Measurements from ENCODE around the gene S100A7A. TPM values are rescaled to one million over a fixed set of nuclear protein-coding genes. Genes with fewer than 3 reads are reported as not detected.

Gene S100A7A
- polyA plus RNA-seq, 1 of the 3 experiments (the other 2 are of a cell fraction): not detected

DNA sequence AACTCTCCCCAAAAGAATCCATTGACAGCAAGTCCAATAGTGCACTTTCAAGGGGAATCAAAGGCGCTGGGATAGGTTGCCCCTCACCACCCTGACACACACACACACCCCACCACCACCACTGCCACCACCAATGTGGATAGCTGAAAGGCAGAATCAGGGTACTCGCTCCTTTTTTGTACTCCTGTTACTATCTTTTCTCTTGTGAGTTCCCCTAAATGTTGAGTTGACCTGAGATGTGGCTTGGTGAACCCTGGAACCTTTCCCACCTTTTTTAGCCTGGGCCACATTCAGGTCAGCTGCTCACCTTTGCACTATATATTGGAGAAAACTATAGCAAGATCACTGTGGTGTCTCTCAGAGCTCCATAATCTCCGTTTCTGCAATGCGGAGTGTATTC lies 29.3 kb upstream of the S100A7A start:
- Histone ChIP-seq H3F3A (replicated peaks; ENCODE audit: insufficient read depth) (no peaks in the 10 kb centered on the region), H3K9ac (no peak overlapping the region), H2AFZ (ENCODE audit: low read depth) (no peak overlapping the region), H3K27me3 (ENCODE audit: insufficient read depth) (peaks cover 12% of the 10 kb centered on the region), H4K20me1 (ENCODE audit: insufficient read depth) (no peaks in the 10 kb centered on the region), H3K9me3 (no peaks in the 10 kb centered on the region), H3K27ac (ENCODE audit: low read depth in 2 of 2, low read length in 1 of 2) (no peak overlapping the region), H3K36me3 (replicated peaks in 1 of 2; ENCODE audit: control insufficient read depth in 1 of 2, insufficient read depth in 2 of 2, low read length in 1 of 2) (no peaks in the 10 kb centered on the region), H3K79me2 (ENCODE audit: insufficient read depth) (no peaks in the 10 kb centered on the region), H3K4me2 (no peak overlapping the region), H3K4me1 (ENCODE audit: control insufficient read depth in 1 of 2, insufficient read depth in 2 of 2, low read depth in 1 of 2, low read length in 1 of 2) (no peaks in the 10 kb centered on the region), H3K9me2 (no peaks in the 10 kb centered on the region), H3K4me3 (ENCODE audit: low read depth in 2 of 2, low read length in 1 of 2) (no peak overlapping the region)
- no peak for TF ChIP-seq MEF2A (IDR thresholded peaks at IDR 0.05; ENCODE audit: borderline replicate concordance, low read depth)
- no peak for TF ChIP-seq ELF1 (IDR thresholded peaks at IDR 0.05)
- TF ChIP-seq, protein P1, sequence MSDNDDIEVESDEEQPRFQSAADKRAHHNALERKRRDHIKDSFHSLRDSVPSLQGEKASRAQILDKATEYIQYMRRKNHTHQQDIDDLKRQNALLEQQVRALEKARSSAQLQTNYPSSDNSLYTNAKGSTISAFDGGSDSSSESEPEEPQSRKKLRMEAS (IDR thresholded peaks at IDR 0.05; ENCODE audit: low read depth): no peak
- TF ChIP-seq RFX5 (IDR thresholded peaks at IDR 0.05; ENCODE audit: low read length): no peak
- no peak for TF ChIP-seq FOXJ3 (CRISPR knock-in tag; IDR thresholded peaks at IDR 0.05)
- TF ChIP-seq, protein P2, sequence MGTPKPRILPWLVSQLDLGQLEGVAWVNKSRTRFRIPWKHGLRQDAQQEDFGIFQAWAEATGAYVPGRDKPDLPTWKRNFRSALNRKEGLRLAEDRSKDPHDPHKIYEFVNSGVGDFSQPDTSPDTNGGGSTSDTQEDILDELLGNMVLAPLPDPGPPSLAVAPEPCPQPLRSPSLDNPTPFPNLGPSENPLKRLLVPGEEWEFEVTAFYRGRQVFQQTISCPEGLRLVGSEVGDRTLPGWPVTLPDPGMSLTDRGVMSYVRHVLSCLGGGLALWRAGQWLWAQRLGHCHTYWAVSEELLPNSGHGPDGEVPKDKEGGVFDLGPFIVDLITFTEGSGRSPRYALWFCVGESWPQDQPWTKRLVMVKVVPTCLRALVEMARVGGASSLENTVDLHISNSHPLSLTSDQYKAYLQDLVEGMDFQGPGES (IDR thresholded peaks at IDR 0.05; ENCODE audit: low read depth, low read length): no peak
- TF ChIP-seq, protein P3, sequence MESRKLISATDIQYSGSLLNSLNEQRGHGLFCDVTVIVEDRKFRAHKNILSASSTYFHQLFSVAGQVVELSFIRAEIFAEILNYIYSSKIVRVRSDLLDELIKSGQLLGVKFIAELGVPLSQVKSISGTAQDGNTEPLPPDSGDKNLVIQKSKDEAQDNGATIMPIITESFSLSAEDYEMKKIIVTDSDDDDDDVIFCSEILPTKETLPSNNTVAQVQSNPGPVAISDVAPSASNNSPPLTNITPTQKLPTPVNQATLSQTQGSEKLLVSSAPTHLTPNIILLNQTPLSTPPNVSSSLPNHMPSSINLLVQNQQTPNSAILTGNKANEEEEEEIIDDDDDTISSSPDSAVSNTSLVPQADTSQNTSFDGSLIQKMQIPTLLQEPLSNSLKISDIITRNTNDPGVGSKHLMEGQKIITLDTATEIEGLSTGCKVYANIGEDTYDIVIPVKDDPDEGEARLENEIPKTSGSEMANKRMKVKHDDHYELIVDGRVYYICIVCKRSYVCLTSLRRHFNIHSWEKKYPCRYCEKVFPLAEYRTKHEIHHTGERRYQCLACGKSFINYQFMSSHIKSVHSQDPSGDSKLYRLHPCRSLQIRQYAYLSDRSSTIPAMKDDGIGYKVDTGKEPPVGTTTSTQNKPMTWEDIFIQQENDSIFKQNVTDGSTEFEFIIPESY (IDR thresholded peaks at IDR 0.05; ENCODE audit: borderline replicate concordance, low read depth): no peak
- TF ChIP-seq, protein P4, sequence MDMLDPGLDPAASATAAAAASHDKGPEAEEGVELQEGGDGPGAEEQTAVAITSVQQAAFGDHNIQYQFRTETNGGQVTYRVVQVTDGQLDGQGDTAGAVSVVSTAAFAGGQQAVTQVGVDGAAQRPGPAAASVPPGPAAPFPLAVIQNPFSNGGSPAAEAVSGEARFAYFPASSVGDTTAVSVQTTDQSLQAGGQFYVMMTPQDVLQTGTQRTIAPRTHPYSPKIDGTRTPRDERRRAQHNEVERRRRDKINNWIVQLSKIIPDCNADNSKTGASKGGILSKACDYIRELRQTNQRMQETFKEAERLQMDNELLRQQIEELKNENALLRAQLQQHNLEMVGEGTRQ (IDR thresholded peaks at IDR 0.05; ENCODE audit: borderline replicate concordance, low read depth, low read length): no peak
- no peak for TF ChIP-seq RAD21 (IDR thresholded peaks at IDR 0.05; ENCODE audit: low read length)
- no peak for TF ChIP-seq GATA2 (CRISPR knock-in tag; IDR thresholded peaks at IDR 0.05)
- TF ChIP-seq TAF1 (IDR thresholded peaks at IDR 0.05; ENCODE audit: borderline replicate concordance, low read depth, low read length): no peak
- no peak for TF ChIP-seq TEAD4 (IDR thresholded peaks at IDR 0.05; ENCODE audit: borderline replicate concordance, insufficient read depth)
- no peak for TF ChIP-seq GABPA (IDR thresholded peaks at IDR 0.05; ENCODE audit: low read depth)
- TF ChIP-seq NFIC (IDR thresholded peaks at IDR 0.05; ENCODE audit: borderline replicate concordance): no peak
- no peak for TF ChIP-seq NRF1 (IDR thresholded peaks at IDR 0.05; ENCODE audit: low read depth, low read length)
- TF ChIP-seq TCF12 (IDR thresholded peaks at IDR 0.05): no peak
- TF ChIP-seq, protein P5, sequence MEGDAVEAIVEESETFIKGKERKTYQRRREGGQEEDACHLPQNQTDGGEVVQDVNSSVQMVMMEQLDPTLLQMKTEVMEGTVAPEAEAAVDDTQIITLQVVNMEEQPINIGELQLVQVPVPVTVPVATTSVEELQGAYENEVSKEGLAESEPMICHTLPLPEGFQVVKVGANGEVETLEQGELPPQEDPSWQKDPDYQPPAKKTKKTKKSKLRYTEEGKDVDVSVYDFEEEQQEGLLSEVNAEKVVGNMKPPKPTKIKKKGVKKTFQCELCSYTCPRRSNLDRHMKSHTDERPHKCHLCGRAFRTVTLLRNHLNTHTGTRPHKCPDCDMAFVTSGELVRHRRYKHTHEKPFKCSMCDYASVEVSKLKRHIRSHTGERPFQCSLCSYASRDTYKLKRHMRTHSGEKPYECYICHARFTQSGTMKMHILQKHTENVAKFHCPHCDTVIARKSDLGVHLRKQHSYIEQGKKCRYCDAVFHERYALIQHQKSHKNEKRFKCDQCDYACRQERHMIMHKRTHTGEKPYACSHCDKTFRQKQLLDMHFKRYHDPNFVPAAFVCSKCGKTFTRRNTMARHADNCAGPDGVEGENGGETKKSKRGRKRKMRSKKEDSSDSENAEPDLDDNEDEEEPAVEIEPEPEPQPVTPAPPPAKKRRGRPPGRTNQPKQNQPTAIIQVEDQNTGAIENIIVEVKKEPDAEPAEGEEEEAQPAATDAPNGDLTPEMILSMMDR (IDR thresholded peaks at IDR 0.05): no peak
- TF ChIP-seq, protein P6, sequence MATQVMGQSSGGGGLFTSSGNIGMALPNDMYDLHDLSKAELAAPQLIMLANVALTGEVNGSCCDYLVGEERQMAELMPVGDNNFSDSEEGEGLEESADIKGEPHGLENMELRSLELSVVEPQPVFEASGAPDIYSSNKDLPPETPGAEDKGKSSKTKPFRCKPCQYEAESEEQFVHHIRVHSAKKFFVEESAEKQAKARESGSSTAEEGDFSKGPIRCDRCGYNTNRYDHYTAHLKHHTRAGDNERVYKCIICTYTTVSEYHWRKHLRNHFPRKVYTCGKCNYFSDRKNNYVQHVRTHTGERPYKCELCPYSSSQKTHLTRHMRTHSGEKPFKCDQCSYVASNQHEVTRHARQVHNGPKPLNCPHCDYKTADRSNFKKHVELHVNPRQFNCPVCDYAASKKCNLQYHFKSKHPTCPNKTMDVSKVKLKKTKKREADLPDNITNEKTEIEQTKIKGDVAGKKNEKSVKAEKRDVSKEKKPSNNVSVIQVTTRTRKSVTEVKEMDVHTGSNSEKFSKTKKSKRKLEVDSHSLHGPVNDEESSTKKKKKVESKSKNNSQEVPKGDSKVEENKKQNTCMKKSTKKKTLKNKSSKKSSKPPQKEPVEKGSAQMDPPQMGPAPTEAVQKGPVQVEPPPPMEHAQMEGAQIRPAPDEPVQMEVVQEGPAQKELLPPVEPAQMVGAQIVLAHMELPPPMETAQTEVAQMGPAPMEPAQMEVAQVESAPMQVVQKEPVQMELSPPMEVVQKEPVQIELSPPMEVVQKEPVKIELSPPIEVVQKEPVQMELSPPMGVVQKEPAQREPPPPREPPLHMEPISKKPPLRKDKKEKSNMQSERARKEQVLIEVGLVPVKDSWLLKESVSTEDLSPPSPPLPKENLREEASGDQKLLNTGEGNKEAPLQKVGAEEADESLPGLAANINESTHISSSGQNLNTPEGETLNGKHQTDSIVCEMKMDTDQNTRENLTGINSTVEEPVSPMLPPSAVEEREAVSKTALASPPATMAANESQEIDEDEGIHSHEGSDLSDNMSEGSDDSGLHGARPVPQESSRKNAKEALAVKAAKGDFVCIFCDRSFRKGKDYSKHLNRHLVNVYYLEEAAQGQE (IDR thresholded peaks at IDR 0.05; ENCODE audit: low read depth, low read length): no peak
- no peak for TF ChIP-seq EZH2phosphoT487 (IDR thresholded peaks at IDR 0.05; ENCODE audit: borderline replicate concordance, low read depth)
- DNase-seq: no peak
- ChIA-PET CTCF (interaction anchor here (0.9 kb wide), 1 partner anchor 107 kb away, joined by 3 read pairs; no protein-coding TSS in a partner anchor), POLR2A (no interaction called here)
- WGBS (ENCODE audit: low lambda C conversion rate): 14% methylated on average over 4 of the region's 4 CpGs
